ENCODE data around the gene C3orf33.
"Not testable (repeated sequence)": the region's sequence is repeated elsewhere in the genome, so short reads cannot be mapped to it uniquely, and the experiment has no call there.

C3orf33 gene, protein sequence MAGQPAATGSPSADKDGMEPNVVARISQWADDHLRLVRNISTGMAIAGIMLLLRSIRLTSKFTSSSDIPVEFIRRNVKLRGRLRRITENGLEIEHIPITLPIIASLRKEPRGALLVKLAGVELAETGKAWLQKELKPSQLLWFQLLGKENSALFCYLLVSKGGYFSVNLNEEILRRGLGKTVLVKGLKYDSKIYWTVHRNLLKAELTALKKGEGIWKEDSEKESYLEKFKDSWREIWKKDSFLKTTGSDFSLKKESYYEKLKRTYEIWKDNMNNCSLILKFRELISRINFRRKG

GRCh38 chr3:155805802-155806618, at the start of gene C3orf33:
C3orf33 (minus strand) TSS chr3:155806278; CDS start chr3:155806252, 26 bp downstream.
- peak; percentile 76 for DNase-seq

DNA sequence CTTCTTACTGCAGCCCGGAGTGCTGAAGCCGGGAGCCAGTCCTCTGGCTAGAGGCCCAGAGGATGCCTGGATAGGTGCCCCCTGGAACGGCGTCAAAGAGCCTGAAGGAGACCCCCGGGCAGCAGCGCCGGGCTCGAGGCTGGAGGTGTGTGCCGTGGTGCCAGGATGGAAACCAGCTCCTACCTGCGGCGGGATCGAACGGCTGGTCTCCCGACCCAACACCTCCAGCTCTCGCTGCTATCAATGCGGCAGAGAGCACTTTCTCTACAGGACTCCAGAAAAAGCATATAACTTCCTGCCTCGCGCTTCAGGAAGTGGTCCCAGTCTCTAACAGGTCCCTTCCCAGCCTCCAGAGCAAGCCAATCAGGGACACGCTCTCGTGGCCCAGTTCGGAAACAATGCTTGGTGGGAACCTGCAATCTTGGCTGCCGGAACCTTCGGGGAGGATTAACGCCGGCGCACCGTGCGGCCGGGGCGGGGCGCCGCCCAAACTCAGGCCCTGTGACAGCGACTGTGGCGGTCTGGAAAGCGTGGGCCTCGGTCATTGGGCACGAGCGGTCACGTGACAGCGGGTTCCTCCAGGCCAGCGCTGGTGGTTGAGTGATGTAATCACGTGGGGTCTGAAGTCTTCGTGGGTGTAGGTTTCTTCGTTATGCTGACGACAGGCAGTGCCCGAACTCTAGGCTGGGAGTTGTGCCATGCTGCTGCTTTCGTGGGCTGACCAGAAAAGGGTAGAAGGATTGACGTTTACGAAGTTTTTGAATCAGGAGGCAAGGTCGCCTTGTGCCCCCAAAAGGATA, 48.3 kb upstream of the C3orf33 start, which contains the start of gene SLC33A1:
Gene SLC33A1, minus strand, starts transcription at position 287 of the 800 bp plus-strand sequence. CDS start 430 bp downstream, outside the sequence.
- DNase-seq: peak; percentile 99

DNA sequence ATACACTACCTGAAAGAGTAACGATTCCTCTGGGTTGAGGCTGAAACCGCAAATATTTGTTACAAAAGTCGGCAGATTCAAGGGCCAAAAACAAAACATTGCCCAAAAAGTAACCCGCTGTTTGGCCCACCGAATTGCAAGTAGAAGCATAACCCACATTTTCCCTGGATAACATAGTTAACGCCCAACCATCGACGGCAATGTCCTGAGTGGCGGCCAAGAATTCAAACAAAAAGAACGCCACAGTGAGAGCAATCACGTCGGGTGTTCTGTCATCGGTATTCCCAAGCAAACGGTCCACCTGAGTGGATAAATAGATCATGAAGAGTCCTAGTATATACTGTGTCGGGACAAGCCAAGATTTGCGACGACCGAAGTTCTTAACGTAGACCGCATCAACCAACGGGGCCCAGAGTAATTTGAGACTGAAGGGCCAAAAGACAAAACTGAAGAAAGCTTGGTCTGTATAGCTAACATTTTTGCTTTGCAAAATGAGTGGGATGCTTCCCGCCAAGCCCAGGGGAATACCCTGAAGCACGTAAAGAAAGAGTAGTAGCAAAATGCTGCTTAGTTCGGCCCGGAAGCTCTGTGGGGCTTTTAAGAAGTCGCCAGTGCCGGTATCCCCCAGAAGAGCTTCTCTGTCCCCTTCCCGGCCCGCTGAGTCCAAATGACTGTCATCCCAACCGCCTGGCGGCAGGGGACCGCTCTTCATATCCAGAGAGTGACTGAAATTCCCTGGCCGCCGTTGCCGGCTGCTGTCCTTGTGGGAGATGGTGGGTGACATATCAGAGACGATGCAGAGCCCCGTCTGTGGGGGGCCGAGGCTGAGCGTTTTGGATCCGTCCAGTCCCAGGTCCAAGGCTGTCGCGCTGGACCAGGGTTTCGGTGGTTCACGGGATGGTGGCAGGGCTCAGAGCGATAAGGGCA, 47.4 kb upstream of the C3orf33 start:
- no peak for DNase-seq

DNA sequence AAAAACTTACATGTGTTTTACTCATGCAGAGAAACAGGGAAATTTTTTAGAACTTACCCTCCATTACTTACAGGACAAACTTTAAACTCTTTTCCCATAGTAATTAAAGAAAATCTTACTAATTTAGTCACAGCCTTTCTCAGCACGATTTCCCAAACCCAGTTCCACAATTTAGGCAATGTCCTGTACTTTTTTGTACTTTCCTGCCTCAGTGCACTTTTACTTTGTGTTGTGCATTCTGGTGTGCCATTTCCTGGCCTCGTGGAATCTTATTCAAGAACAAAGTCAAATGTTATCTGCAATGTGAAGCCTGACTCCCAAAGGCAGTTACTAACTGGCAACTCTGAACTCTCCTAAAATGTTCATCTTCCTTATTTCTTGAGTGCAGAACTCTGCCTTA, 46.3 kb upstream of the C3orf33 start:
- DNase-seq: no peak

DNA sequence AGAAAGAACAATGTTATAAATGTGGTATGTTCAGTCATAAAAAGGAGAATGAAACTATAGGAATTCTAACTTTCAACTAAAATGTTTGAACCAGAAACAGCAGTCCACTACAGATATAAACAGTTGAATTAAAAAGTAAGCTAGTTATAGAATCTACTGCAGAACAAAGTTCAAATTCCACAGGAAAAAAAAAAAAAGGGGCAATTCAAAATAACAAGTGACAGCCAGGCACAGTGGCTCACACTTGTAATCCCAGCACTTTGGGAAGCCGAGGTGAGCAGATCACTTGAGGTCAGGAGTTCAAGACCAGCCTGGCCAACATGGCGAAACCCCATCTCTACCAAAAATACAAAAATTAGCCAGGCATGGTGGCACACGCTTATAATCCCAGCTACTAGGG, 43.3 kb upstream of the C3orf33 start:
- DNase-seq: not testable (repeated sequence)

- DNase-seq: no peak
These were observed 41.9 kb upstream of the C3orf33 start for GRCh38 chr3:155847993-155848392.

DNA sequence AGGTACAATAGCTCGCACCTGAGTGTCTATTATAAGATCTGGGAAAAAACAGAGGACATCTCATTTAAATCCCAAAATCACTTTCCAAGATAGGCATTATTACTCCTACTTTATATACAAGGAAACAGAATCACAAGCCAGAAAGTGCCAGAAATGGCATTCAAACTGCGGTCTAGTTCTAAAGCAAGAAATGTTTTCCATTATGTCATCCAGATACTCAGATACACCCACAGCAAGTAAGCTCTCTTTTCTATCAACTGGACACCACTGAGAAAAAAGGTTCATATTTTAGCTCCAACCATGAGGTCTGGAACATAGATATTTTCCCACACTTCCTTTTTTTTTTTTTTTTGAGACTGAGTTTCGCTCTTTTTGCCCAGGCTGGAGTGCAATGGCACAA, 40.0 kb upstream of the C3orf33 start:
- no peak for DNase-seq

- no peak for DNase-seq
These were observed 37.5 kb upstream of the C3orf33 start for GRCh38 chr3:155843569-155843968.

DNA sequence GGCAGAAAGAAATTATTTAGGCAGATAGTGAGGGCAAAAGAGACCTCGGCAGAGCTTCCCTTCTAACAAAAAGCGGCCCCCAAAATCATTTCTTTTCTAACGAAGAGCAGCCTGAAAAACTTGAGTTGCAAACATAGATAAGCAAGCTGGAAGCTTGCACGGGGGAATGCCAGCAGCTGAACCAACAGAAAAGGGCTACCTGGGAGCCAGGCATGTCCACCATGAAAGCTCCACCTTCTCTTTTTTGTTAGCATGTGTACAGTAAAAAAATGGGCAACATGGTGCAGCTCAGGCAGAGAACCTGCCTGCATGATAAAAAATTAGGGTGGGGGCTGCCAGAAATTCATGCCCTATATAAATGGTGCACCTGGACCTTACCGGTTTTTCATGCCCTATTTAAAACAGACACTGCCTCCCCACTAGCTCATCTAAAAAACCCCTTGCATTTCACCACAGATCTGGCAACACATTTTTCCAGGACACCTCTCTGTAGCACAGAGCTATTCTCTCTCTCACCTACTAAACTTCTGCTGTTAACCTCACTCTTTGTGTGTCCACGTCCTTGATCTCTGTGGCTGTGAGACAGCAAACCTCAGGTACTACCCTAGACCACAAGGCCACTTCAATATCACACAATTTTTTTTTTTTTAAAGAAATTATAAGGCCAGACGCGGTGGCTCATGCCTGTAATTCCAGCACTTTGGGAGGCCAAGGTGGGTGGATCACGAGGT, 29.4 kb upstream of the C3orf33 start:
- no peak for DNase-seq

GRCh38 chr3:155828490-155829098, 22.5 kb upstream of the C3orf33 start:
- not testable (repeated sequence) for DNase-seq

DNA sequence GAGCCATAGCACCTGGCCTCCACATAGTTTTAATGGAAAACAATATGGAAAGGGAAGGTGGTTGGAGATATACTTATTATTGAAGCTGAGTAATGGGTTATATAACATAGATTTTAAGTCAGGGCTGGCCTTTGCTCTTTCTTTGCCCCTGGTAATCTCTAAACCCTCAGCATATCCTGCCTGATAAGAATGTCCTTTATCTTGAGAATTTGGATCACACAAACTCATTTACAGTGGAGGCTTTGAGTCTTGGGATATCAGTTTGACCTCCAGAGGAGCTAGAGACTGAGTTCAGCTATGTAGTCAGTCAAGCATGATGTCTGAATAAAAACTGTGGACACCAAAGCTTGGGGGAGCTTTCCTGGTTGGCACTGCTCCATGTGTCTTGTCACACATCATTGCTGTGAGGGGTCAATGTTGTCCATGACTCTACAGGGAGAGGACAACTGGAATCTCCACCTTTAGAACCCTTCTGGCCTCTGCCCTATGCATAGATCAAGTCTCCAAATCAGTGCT, 9.0 kb upstream of the C3orf33 start:
- DNase-seq: no peak

GRCh38 chr3:155813224-155813623, 7.1 kb upstream of the C3orf33 start:
- not testable (repeated sequence) for DNase-seq

DNA sequence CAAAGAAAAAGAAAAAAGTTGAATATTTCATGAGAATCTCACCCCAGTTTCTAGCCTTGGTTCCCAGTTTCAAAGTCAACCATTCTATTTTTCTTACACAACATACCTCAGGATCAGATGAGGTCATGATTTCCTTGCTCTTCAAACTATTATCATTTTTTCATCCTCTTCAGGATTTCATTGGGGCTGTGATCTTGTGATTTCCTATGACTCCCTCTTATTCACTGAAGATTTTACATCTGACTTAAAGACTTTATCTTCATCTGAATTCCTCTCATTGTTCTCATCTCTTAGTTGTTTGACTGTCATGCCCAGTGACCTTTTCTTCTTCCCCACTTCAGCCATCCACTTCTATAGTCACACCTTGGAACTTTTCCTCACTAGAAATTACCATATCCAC, 3.1 kb upstream of the C3orf33 start:
- DNase-seq: no peak

GRCh38 chr3:155807823-155808222, 1.7 kb upstream of the C3orf33 start:
- no peak for DNase-seq

GRCh38 chr3:155805204-155805801, 775 bp downstream of the C3orf33 start:
- DNase-seq: no peak

DNA sequence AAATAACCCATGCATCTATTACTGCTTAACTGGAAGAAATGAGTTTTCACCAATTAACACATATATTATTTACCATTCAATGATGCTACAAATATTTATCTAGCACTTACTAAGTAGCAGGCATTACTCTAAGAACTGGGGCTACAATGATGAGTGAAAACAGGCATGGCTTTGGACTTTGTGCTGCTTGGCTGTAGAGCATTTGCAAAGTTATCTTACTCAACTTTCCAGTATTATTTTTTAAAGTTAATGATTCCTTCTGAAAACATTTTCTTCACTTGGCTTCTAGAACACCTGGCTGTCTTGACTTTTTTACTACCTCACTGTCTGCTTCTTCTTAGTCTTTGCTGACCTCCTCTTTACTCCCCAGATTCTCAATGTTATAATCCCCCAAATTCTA, 1.8 kb downstream of the C3orf33 start:
- DNase-seq: no peak

DNA sequence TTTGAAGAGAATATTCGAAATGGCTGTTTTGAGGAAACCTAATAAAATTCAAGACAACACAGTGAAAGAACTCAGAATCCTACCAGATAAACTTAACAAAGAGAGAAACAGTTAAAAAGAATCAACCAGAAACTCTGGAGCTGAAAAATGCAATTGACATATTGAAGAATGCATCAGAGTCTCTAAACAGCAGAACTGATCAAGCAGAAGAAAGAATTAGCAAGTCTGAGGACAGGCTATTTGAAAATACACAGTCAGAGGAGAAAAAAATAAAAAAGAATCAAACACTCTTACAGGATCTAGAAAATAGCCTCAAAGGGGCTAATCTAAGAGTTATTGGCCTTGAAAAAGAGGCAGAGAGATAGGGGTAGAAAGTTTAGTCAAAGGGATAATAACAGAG, 13.5 kb downstream of the C3orf33 start:
- no peak for DNase-seq

DNA sequence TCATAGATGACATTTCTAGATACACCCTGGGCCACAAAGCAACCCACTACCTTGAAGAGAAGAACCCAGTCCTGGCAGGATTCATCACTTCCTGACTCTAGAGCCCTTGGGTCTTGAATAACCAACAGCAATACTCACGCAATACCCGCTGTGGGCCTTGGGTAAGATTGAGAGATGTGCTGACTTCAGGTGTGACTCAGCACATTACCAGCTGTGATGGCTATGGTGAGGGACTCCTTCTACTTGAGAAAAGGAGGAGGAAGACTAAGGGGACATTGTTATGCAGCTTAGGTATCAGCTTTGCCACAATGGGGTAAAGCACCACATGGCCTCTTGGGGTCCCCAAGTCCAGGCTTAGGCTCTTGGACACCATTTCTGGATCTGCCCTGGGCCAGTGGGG, 14.9 kb downstream of the C3orf33 start:
- no peak for DNase-seq

GRCh38 chr3:155790272-155790925, 15.7 kb downstream of the C3orf33 start:
- DNase-seq: no peak
